Transverse colon (tissue), 4 donors: ENCODE results near the gene TPK1.

Source experiments
- CTCF ChIP-seq, 5 experiments: fragments of 200-600 bp in 3 of 5; fragments of 450-650 bp in 2 of 5; sonication (generic) in 3 of 5; IDR thresholded peaks; 1 replicate in 2 of 5; 2 replicates in 3 of 5; pipeline ENCODE4 v1.5.1; 2016 to 2017; ENCODE audit warnings: antibody characterized with exemption in 5 of 5, inconsistent platforms in 3 of 5, mild to moderate bottlenecking in 2 of 5, moderate library complexity in 1 of 5
- EP300 ChIP-seq: sonication (generic); formaldehyde crosslinking; IDR thresholded peaks from one replicate; pipeline ENCODE4 v1.6.1; 2017; ENCODE audit warnings: antibody characterized with exemption, low read depth
- POLR2A ChIP-seq: fragments of 450-650 bp; IDR thresholded peaks from one replicate; pipeline ENCODE4 v1.6.1; 2016; ENCODE audit warnings: antibody characterized with exemption, mild to moderate bottlenecking, moderate library complexity
- POLR2AphosphoS5 ChIP-seq, 3 donors: sonication (generic); formaldehyde crosslinking; IDR thresholded peaks; one replicate each; pipeline ENCODE4 v1.6.1; 2016; ENCODE audit warnings: antibody characterized with exemption in 3 of 3

- TF ChIP-seq CTCF (IDR thresholded peaks at IDR 0.05), result no peak
- TF ChIP-seq POLR2A, result no peak
- TF ChIP-seq POLR2AphosphoS5 (IDR thresholded peaks at IDR 0.05), result no peak
- no peak for TF ChIP-seq EP300
These were observed 380.8 kb downstream of the TPK1 start for GRCh38 chr7:144455040-144455404.
